Colonic mucosa (tissue), 4 donors: ENCODE data around the gene EXOC2. TPM values are rescaled to one million over a fixed set of nuclear protein-coding genes. Genes with fewer than 3 reads are reported as not detected.

ENCODE experiments used
- DNase-seq: peaks from one replicate; pipeline ENCODE4 v3.0.0-alpha.2; 2020
- H3K27ac ChIP-seq: fragments of 200-600 bp; one replicate; pipeline ENCODE4 v1.8.0; 2021
- H3K27me3 ChIP-seq: fragments of 200-600 bp; one replicate; pipeline ENCODE4 v1.8.0; 2021
- H3K36me3 ChIP-seq: fragments of 200-600 bp; one replicate; pipeline ENCODE4 v1.8.0; 2021
- H3K4me1 ChIP-seq: fragments of 200-600 bp; one replicate; pipeline ENCODE4 v1.8.0; 2021; ENCODE audit warnings: mild to moderate bottlenecking
- H3K4me3 ChIP-seq: fragments of 200-600 bp; one replicate; pipeline ENCODE4 v1.8.0; 2021
- H3K9ac ChIP-seq, 2 donors: one replicate each; pipeline ENCODE4 v1.7.0; 2013; ENCODE audit warnings: control low read depth in 2 of 2, low read depth in 2 of 2, low read length in 2 of 2
- H3K9me3 ChIP-seq: fragments of 200-600 bp; one replicate; pipeline ENCODE4 v1.8.0; 2021
- intact Hi-C: fragments of 100-400 bp; cut with DNase I; formaldehyde crosslinking; loops from one replicate; pipeline ENCODE4 v1.14.1; 2022
- total RNA-seq, 2 donors: library from RNA; stranded (reverse); fragmentation: NEBNext Ultra II Directional in 1 of 2; extraction: Animal tissue kit (Norgen Biotek cat#: 25700) in 1 of 2; gene quantifications; one replicate each; pipeline ENCODE4 v1.2.1, GENCODE V29; 2021
- TF ChIP-seq, protein P1 (sequence below): fragments of 200-600 bp; IDR thresholded peaks from one replicate; pipeline ENCODE4 v1.8.0; 2022; ENCODE audit warnings: antibody characterized with exemption, mild to moderate bottlenecking
- donor health status: healthy.
- donor health status: DM: no; HTN: no; CAD: no.
- donor health status: DM: no; HTN: no; CAD: no.

EXOC2 gene
- total RNA-seq, 2 donors from 2014 or later = 18.3 to 19.6 TPM

DNA sequence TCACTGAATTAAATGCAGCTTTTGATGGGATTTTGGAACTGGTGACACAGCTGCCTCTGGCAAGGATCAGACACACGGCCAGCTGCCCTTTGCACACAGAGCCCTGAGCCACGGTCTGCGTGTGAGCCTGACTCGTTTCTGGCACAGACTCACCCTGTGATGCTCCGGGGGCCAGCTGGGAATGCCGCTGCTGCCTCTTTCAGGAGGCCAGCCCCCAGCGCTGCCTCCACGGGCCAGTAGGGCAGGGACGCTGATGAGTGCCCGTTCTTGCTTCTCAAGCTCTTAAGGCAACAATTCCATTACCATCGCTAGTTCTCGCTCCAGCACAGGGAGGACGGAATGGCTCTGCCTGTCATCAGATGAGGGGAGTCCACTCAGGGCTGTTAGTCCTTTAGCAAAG, 239.8 kb downstream of the EXOC2 start:
- Histone ChIP-seq H3K27me3 (no peaks in the 10 kb centered on the region), H3K27ac (no peak overlapping the region), H3K36me3 (no peaks in the 10 kb centered on the region), H3K9ac (no peak overlapping the region), H3K4me1 (no peaks in the 10 kb centered on the region), H3K4me3 (no peak overlapping the region), H3K9me3 (no peaks in the 10 kb centered on the region)
- intact Hi-C loops = no loop called here
- no peak for DNase-seq
- TF ChIP-seq, protein P1, sequence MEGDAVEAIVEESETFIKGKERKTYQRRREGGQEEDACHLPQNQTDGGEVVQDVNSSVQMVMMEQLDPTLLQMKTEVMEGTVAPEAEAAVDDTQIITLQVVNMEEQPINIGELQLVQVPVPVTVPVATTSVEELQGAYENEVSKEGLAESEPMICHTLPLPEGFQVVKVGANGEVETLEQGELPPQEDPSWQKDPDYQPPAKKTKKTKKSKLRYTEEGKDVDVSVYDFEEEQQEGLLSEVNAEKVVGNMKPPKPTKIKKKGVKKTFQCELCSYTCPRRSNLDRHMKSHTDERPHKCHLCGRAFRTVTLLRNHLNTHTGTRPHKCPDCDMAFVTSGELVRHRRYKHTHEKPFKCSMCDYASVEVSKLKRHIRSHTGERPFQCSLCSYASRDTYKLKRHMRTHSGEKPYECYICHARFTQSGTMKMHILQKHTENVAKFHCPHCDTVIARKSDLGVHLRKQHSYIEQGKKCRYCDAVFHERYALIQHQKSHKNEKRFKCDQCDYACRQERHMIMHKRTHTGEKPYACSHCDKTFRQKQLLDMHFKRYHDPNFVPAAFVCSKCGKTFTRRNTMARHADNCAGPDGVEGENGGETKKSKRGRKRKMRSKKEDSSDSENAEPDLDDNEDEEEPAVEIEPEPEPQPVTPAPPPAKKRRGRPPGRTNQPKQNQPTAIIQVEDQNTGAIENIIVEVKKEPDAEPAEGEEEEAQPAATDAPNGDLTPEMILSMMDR = no peak

DNA sequence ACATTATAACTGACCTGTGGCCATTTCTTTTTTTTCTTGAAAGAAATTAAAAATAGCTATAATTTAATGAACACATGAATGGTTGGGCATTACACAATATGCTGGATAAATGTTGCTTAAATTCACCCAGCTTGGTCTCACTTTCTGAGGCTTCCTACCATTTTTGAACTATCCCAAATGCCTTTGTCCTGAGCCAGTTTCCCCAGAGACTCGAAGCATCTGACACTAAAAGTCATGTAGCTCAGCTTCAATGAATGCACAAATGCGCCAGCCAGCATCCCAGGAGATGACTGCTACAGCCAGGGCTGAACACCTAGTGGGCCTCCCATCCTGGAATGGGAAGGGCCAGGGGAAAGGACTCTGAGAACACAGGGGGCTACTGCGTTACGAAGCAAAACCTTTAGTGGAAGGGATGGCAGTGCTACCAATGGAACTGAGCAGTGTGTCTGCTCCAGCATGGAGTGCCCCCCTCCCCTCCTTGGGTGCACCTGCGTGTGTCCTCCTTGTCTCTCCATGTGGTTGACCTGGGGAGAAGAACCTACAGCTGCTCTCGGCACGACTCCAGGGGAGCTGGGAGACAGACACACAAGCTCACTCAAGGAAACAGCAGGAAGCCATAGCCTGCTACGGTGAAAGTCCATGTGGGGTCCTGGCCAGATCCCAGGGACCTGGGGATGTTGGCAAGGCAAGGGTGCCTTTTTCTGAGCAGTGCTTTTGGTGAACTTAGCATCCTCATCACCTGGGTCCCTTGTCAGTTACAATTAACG, 240.5 kb downstream of the EXOC2 start:
- no peak overlapping the region for H3K9ac ChIP-seq
- intact Hi-C loops = no loop called here
- no peak for DNase-seq
- H3K36me3 ChIP-seq = no peaks in the 10 kb centered on the region
- H3K4me3 ChIP-seq = no peak overlapping the region
- no peaks in the 10 kb centered on the region for H3K27me3 ChIP-seq
- H3K9me3 ChIP-seq = no peaks in the 10 kb centered on the region
- no peaks in the 10 kb centered on the region for H3K4me1 ChIP-seq
- TF ChIP-seq, protein P1 = no peak
- no peak overlapping the region for H3K27ac ChIP-seq

DNA sequence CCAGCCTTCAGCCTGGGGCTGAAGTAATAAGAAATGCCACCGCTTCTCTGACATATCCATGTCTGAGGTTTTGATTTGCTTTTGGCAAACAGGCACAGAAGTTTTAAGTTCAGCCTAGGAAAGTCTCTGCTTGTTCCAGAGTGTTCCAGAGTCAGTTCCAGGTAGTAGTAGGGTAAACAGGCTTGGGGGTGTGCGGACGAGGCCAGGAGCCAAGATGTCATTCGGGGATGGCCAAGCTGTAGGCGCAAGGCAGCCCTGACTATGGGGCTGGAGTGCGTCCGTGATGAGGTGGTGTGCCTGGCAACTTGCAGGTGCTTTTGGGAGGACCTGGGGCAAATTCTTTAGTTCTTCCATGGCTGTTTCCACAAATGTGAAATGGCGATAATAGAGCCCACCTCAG, 241.1 kb downstream of the EXOC2 start:
- DNase-seq = no peak
- Histone ChIP-seq H3K27ac (no peak overlapping the region), H3K4me3 (no peak overlapping the region), H3K27me3 (no peaks in the 10 kb centered on the region), H3K9me3 (no peaks in the 10 kb centered on the region), H3K9ac (no peak overlapping the region), H3K4me1 (no peaks in the 10 kb centered on the region), H3K36me3 (no peaks in the 10 kb centered on the region)
- intact Hi-C loops = no loop called here
- TF ChIP-seq, protein P1 = no peak

DNA sequence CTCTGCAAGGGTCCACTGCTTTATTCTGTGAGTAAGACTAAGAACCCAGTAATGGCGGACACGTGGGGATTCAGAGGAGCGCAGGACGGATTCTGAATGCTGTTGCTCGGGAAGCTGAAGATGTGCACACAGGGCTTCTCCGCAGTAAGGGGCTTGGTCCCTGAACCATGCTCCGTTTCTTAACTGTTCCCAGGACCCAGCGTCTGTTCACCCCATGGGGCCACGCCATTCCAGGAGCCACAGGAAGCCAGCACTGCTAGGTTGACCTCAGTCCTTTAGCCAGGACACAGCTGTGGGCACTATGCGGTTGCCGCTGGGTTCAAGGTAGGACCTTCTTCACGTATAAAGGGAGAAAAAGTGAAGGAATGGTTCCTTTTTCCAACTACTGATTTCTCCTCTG, 241.6 kb downstream of the EXOC2 start:
- Histone ChIP-seq H3K9ac (no peak overlapping the region), H3K27me3 (no peaks in the 10 kb centered on the region), H3K4me3 (no peak overlapping the region), H3K36me3 (no peaks in the 10 kb centered on the region), H3K27ac (no peak overlapping the region), H3K4me1 (no peaks in the 10 kb centered on the region), H3K9me3 (no peaks in the 10 kb centered on the region)
- intact Hi-C loops = no loop called here
- TF ChIP-seq, protein P1 = no peak
- DNase-seq = no peak

DNA sequence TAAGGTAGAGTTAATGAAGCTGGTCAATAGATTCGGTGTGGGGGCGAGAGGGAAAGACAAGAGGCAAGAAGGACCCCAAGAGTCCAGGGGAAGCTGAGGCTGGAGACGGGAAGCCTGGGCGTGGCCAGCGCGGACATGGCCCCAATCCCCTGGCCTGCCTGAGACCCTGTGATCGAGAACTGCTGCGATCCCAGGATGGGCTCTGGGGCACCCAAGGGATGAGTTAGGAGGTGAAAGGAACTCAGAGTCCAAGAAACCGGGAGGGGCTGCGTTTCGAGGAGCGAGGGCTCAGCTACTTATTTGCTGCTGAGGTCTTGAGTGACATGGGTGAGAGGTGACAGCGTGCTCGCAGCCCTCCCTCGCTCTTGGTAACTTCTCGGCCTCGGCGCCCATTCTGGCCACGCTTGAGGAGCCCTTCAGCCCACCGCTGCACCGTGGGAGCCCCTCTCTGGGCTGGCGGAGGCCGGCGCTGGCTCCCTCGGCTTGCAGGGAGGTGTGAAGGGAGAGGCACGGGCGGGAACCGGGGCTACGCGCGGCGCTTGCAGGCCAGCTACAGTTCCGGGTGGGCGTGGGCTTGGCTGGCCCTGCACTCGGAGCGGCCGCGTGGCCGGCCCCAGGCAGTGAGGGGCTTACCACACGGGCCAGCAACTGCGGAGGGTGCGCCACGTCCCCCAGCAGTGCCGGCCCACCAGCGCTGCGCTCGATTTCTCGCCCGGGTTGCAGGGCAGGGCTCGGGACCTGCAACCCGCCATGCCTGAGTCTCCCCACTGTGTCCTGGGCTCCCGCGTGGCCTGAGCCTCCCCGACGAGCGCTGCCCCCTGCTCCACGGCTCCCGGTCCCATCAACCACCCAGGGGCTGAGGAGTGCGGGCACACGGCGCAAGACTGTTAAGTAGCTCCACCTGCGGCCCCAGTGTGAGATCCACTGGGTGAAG, 243.2 kb downstream of the EXOC2 start:
- Histone ChIP-seq H3K9me3 (no peaks in the 10 kb centered on the region), H3K27ac (no peak overlapping the region), H3K4me3 (no peak overlapping the region), H3K4me1 (no peaks in the 10 kb centered on the region), H3K9ac (no peak overlapping the region), H3K27me3 (no peaks in the 10 kb centered on the region), H3K36me3 (no peaks in the 10 kb centered on the region)
- TF ChIP-seq, protein P1 = no peak
- intact Hi-C loops = no loop called here
- DNase-seq = no peak
